Measurements from ENCODE around the gene PNMA6E.

The PNMA6E gene

DNA sequence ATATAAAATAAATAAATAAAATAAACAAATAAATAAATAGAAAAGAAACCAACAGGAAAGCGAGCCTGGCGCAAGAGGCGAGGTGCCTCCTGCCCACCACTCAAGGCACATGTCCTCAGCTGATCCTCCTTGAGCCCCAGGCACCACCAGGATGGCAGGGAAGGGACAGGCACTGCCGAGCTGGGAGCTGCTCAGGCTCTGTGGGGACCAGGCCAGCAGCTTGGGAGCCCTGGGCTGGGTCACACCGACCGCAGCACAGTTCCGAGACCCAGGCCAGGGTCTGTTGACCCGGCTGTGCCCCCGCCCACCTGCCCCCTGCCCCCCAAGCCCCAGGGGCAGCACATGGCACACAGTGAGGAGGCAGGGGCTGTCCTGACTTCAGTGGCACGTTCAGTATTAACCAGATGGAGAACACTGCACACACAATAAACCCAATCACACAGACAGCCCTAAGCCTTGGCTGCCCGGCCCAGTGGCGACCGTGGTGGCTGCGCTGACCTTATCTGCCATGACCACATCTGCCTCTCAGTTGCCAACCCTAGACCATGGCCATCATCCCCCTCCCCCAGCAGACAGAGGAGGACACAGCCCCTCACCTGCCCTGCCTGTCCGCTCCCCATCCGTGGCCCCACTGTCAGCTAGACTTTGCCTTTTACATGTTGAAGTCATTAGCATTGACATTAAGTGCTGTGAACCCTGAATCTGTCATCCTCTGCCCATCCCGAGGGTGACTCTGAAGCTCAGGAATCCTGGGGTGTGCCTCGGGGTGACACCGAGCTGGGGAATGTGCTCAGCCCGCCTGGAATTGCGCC, 47.6 kb upstream of the PNMA6E start:
- CTCF ChIA-PET = interaction anchor here (0.5 kb wide), 1 partner anchor 105 kb away, joined by 3 read pairs; no protein-coding TSS in a partner anchor
- Histone ChIP-seq H3K4me3 (ENCODE audit: low read depth, low read length) (no peak overlapping the region), H3K36me3 (ENCODE audit: control insufficient read depth in 2 of 2, insufficient read depth in 1 of 2, low read length in 2 of 2) (peaks cover 0 to 13% of the 10 kb centered on the region in 2 experiments; a peak in 2 of 3 replicates), H3K9me3 (ENCODE audit: control insufficient read depth, insufficient read depth, low read depth, low read length) (no peaks in the 10 kb centered on the region), H3K4me1 (ENCODE audit: control insufficient read depth, insufficient read depth, low read length) (no peaks in the 10 kb centered on the region), H3K27ac (ENCODE audit: extremely low read depth, low read depth, low read length) (no peak overlapping the region)
- POLR2A ChIA-PET = no interaction called here
- TF ChIP-seq ZFP3 (tag by site-specific recombination; IDR thresholded peaks at IDR 0.05; ENCODE audit: low read depth) (no peak), ZNF830 (tag by site-specific recombination; IDR thresholded peaks at IDR 0.05; ENCODE audit: low read depth) (no peak), ZNF354C (tag by site-specific recombination; IDR thresholded peaks at IDR 0.05; ENCODE audit: borderline replicate concordance, low read depth) (no peak), ZNF155 (tag by site-specific recombination; IDR thresholded peaks at IDR 0.05) (no peak), ZNF350 (tag by site-specific recombination; IDR thresholded peaks at IDR 0.05) (no peak), ATF2 (tag by site-specific recombination; IDR thresholded peaks at IDR 0.05; ENCODE audit: low read depth) (no peak)
- TF ChIP-seq, protein P1, sequence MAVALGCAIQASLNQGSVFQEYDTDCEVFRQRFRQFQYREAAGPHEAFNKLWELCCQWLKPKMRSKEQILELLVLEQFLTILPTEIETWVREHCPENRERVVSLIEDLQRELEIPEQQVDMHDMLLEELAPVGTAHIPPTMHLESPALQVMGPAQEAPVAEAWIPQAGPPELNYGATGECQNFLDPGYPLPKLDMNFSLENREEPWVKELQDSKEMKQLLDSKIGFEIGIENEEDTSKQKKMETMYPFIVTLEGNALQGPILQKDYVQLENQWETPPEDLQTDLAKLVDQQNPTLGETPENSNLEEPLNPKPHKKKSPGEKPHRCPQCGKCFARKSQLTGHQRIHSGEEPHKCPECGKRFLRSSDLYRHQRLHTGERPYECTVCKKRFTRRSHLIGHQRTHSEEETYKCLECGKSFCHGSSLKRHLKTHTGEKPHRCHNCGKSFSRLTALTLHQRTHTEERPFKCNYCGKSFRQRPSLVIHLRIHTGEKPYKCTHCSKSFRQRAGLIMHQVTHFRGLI (tag by site-specific recombination; IDR thresholded peaks at IDR 0.05) = no peak

GRCh38 chrX:153447581-153447960, 46.4 kb upstream of the PNMA6E start:
- POLR2A ChIA-PET = no interaction called here
- TF ChIP-seq, protein P2, sequence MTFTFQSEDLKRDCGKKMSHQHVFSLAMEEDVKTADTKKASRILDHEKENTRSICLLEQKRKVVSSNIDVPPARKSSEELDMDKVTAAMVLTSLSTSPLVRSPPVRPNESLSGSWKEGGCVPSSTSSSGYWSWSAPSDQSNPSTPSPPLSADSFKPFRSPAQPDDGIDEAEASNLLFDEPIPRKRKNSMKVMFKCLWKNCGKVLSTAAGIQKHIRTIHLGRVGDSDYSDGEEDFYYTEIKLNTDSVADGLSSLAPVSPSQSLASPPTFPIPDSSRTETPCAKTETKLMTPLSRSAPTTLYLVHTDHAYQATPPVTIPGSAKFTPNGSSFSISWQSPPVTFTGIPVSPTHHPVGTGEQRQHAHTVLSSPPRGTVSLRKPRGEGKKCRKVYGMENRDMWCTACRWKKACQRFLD (tag by site-specific recombination; IDR thresholded peaks at IDR 0.05) = no peak
- TF ChIP-seq ZNF2 (tag by site-specific recombination; IDR thresholded peaks at IDR 0.05) (no peak), ZSCAN5A (tag by site-specific recombination; IDR thresholded peaks at IDR 0.05) (no peak), SETDB1 (IDR thresholded peaks at IDR 0.05; ENCODE audit: insufficient read length, low read length) (no peak), ZNF280C (tag by site-specific recombination; IDR thresholded peaks at IDR 0.05) (no peak), ZNF266 (tag by site-specific recombination; IDR thresholded peaks at IDR 0.05; ENCODE audit: low read depth) (no peak), ZNF426 (tag by site-specific recombination; IDR thresholded peaks at IDR 0.05) (no peak), ATF2 (tag by site-specific recombination; IDR thresholded peaks at IDR 0.05; ENCODE audit: low read depth) (no peak), ZNF548 (tag by site-specific recombination; IDR thresholded peaks at IDR 0.05) (no peak), ZNF791 (tag by site-specific recombination; IDR thresholded peaks at IDR 0.05) (no peak)
- TF ChIP-seq, protein P3, sequence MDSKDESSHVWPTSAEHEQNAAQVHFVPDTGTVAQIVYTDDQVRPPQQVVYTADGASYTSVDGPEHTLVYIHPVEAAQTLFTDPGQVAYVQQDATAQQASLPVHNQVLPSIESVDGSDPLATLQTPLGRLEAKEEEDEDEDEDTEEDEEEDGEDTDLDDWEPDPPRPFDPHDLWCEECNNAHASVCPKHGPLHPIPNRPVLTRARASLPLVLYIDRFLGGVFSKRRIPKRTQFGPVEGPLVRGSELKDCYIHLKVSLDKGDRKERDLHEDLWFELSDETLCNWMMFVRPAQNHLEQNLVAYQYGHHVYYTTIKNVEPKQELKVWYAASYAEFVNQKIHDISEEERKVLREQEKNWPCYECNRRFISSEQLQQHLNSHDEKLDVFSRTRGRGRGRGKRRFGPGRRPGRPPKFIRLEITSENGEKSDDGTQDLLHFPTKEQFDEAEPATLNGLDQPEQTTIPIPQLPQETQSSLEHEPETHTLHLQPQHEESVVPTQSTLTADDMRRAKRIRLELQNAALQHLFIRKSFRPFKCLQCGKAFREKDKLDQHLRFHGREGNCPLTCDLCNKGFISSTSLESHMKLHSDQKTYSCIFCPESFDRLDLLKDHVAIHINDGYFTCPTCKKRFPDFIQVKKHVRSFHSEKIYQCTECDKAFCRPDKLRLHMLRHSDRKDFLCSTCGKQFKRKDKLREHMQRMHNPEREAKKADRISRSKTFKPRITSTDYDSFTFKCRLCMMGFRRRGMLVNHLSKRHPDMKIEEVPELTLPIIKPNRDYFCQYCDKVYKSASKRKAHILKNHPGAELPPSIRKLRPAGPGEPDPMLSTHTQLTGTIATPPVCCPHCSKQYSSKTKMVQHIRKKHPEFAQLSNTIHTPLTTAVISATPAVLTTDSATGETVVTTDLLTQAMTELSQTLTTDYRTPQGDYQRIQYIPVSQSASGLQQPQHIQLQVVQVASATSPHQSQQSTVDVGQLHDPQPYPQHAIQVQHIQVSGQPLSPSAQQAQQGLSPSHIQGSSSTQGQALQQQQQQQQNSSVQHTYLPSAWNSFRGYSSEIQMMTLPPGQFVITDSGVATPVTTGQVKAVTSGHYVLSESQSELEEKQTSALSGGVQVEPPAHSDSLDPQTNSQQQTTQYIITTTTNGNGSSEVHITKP (tag by site-specific recombination; IDR thresholded peaks at IDR 0.05) = no peak
- no peaks in the 10 kb centered on the region for H3K4me1 ChIP-seq (ENCODE audit: control insufficient read depth, insufficient read depth, low read length)
- H3K9me3 ChIP-seq (ENCODE audit: control insufficient read depth, insufficient read depth, low read depth, low read length) = no peaks in the 10 kb centered on the region
- H3K4me3 ChIP-seq (ENCODE audit: low read depth, low read length) = no peak overlapping the region
- CTCF ChIA-PET = interaction anchor here (0.6 kb wide), 1 partner anchor 202 kb away, joined by 3 read pairs; no protein-coding TSS in a partner anchor
- H3K27ac ChIP-seq (ENCODE audit: extremely low read depth, low read depth, low read length) = no peak overlapping the region
- peaks cover 0 to 12% of the 10 kb centered on the region in 2 experiments; a peak in 2 of 3 replicates for H3K36me3 ChIP-seq (ENCODE audit: control insufficient read depth in 2 of 2, insufficient read depth in 1 of 2, low read length in 2 of 2)

All from HEK293 (cell line).